Cardiac muscle cell (in vitro differentiated cells and primary cell): Measurements from ENCODE around the gene HERC3. TPM values are rescaled to one million over a fixed set of nuclear protein-coding genes. Genes with fewer than 3 reads are reported as not detected.

Source experiments
- DNase-seq, 2 donors: peaks; one replicate each; pipeline versions ENCODE4 v3.0.0 to v3.0.0-alpha.2; 2010 to 2017; ENCODE audit warnings: low read depth in 1 of 2, low spot score in 1 of 2
- H3K27ac ChIP-seq: fragments of 200-600 bp; sonication (generic); 2 replicates; pipeline ENCODE4 v1.5.1; 2016
- H3K27me3 ChIP-seq: fragments of 200-600 bp; sonication (generic); 2 replicates; pipeline ENCODE4 v1.6.0; 2016; ENCODE audit warnings: control low read depth
- H3K36me3 ChIP-seq: fragments of 200-600 bp; sonication (generic); 2 replicates; pipeline ENCODE4 v1.5.1; 2016; ENCODE audit warnings: control low read depth
- H3K4me1 ChIP-seq: fragments of 200-600 bp; sonication (generic); 2 replicates; pipeline ENCODE4 v1.8.1; 2017; ENCODE audit warnings: low read depth, mild to moderate bottlenecking, mixed run types
- H3K4me3 ChIP-seq: fragments of 200-600 bp; sonication (generic); 2 replicates; pipeline ENCODE4 v1.5.1; 2016; ENCODE audit warnings: mild to moderate bottlenecking
- H3K9me3 ChIP-seq: fragments of 200-600 bp; sonication (generic); 2 replicates; pipeline ENCODE4 v1.5.1; 2017; ENCODE audit warnings: low read depth, mild to moderate bottlenecking, control low read depth
- polyA plus RNA-seq: library from polyadenylated mRNA; unstranded; fragments of >200 nt; fragmentation: Nextera tagmentation; extraction: Ambion mirVana; gene quantifications from 2 replicates; pipeline ENCODE4 v1.2.1, GENCODE V29; 2016
- total RNA-seq: library from RNA; depleted of rRNA; stranded (reverse); fragments of >200 nt; gene quantifications from 2 replicates; pipeline ENCODE4 v1.2.3, GENCODE V29; 2016
- TF ChIP-seq, protein P1 (sequence below): IDR thresholded peaks from 2 replicates; pipeline ENCODE4 v1.5.1; 2012; ENCODE audit warnings: low read depth, mild to moderate bottlenecking, low read length

HERC3 gene
- total and polyA plus RNA-seq, 2 experiments from 2014 or later: 29.4 to 35.3 TPM

DNA sequence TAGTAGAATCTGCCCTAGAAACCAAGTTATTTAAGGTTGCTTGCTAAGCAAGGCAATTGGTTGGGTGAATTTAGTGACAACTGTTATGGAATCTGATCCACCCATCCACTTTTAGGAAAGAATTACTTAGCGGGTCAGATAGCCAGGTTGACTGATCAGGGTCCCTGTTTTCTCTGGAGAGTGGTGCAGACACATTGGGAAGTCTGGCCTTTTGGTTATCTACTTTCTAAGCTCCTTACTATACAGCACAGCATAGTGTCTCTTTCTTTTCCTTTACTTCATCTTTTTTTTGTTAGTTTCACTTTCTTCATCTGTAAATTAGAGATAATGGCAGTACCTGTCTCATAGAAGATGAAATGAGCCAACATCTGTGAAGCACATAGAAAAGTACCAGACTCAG lies 7.4 kb downstream of the HERC3 start:
- Histone ChIP-seq H3K4me3 (no peak overlapping the region), H3K27ac (peak overlapping the region; percentile 90), H3K4me1 (peaks cover 51% of the 10 kb centered on the region), H3K36me3 (no peaks in the 10 kb centered on the region), H3K27me3 (no peaks in the 10 kb centered on the region), H3K9me3 (no peaks in the 10 kb centered on the region)
- TF ChIP-seq, protein P1, sequence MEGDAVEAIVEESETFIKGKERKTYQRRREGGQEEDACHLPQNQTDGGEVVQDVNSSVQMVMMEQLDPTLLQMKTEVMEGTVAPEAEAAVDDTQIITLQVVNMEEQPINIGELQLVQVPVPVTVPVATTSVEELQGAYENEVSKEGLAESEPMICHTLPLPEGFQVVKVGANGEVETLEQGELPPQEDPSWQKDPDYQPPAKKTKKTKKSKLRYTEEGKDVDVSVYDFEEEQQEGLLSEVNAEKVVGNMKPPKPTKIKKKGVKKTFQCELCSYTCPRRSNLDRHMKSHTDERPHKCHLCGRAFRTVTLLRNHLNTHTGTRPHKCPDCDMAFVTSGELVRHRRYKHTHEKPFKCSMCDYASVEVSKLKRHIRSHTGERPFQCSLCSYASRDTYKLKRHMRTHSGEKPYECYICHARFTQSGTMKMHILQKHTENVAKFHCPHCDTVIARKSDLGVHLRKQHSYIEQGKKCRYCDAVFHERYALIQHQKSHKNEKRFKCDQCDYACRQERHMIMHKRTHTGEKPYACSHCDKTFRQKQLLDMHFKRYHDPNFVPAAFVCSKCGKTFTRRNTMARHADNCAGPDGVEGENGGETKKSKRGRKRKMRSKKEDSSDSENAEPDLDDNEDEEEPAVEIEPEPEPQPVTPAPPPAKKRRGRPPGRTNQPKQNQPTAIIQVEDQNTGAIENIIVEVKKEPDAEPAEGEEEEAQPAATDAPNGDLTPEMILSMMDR: no peak
- no peak for DNase-seq

DNA sequence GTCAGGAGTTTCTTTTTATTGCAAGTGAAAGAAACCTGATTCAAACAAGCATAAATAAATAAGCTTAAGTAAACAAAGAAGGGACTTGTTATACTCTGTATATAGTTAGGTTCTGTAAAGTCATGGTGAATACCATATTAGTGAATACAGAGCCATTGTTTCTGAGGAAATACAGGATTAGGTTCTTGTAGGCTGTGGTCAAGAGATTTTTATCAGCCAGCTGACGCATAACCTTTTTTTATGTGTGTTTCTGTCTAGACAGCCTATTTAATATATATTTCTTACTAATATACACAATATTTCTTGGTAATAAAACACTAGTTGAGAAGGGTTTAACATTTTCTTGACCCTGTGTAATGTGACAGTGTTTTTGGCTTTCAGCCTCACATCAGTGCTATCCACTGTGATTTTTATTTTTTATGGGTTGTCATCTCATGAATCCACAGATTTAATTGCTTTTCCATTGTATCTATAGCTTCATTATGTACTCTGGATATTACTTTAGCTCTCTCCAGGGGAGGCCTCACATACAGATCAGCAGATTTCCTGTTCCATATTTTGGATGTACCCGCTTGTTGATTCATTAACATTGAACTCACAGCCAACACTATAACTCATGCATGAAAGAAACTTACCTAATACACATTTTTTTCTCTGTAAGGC lies 8.0 kb downstream of the HERC3 start:
- H3K9me3 ChIP-seq: no peaks in the 10 kb centered on the region
- H3K4me1 ChIP-seq: peaks cover 51% of the 10 kb centered on the region
- no peak overlapping the region for H3K4me3 ChIP-seq
- H3K27me3 ChIP-seq: no peaks in the 10 kb centered on the region
- TF ChIP-seq, protein P1: no peak
- H3K27ac ChIP-seq: peak overlapping the region; percentile 90
- DNase-seq: peak in 1 of 2 donors; percentile 69
- H3K36me3 ChIP-seq: no peaks in the 10 kb centered on the region

DNA sequence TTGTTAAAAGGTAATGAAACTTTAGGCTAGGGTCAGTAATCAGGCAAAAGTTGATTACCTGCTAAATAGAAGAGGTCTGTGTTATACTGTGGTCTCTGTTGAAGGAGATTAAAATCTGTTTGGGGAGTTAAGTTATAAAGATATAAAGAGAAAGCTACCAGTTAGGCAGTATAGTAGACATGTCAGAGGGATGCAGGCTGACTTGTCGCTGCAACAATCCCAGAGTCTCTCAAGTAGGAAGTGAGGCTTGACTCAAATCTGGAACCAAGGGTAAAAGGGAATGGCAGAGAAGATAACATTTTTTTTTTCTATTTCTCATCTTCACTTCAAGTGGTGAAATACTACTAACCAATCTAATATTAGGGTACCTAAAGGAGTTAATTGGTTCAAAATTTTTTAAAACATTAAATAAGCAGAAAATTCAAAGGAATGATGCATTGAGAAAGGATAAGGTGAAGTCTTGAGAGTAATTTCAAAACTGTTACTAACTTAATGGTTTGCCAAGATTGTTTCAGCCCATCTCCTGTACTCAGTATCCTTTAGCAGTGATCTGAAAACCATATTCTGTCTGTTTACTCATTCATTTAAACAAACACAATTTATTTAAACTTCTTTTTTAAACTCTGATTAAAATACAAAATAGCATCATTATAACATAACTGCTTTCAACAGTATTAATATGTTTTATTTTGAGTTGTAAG lies 12.8 kb downstream of the HERC3 start:
- TF ChIP-seq, protein P1: no peak
- no peak for DNase-seq
- Histone ChIP-seq H3K27me3 (no peaks in the 10 kb centered on the region), H3K27ac (no peak overlapping the region), H3K4me3 (no peak overlapping the region), H3K36me3 (peaks cover 15% of the 10 kb centered on the region), H3K9me3 (no peaks in the 10 kb centered on the region), H3K4me1 (peaks cover 12% of the 10 kb centered on the region)

DNA sequence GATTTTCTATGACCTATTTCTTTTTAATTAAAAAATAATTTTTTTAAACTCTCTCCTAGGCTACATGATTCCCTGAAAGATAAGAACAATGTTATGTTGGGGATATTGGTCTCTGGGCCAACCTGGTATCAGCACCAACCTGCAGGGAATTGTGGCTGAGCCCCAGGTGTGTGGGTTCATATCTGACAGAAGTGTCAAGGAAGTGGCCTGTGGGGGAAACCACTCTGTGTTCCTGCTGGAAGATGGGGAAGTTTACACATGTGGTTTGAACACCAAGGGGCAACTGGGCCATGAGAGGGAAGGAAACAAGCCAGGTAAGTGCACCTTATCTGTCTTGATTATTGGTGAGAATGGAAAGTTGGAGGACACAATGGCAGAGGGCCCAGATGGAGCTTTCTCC lies 13.5 kb downstream of the HERC3 start:
- Histone ChIP-seq H3K9me3 (no peaks in the 10 kb centered on the region), H3K4me1 (peaks cover 6% of the 10 kb centered on the region), H3K27me3 (no peaks in the 10 kb centered on the region), H3K27ac (no peak overlapping the region), H3K4me3 (no peak overlapping the region), H3K36me3 (peaks cover 15% of the 10 kb centered on the region)
- TF ChIP-seq, protein P1: no peak
- DNase-seq: no peak

DNA sequence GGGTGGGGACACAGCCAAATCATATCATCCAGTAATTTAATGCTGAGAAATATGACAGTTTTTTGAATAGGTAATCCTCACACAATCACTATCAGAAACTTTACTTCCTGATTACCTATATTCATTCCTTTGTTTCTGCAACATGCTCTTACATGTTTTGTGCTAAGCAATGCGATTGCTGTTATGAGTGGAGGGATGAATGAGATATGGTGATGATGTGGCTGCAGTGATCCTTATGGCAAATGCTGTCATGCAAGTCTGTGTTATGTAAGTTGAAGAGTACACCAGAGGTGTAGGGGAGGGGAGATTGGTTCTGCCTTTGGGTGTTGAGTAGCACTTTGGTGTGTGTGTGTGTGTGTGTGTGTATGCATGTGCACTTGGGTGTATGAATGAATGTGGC lies 14.6 kb downstream of the HERC3 start:
- DNase-seq: no peak

More for the DNA sequence above, 14.6 kb downstream of the HERC3 start:
- Histone ChIP-seq H3K36me3 (peaks cover 15% of the 10 kb centered on the region), H3K4me3 (no peak overlapping the region), H3K27ac (no peak overlapping the region), H3K9me3 (no peaks in the 10 kb centered on the region), H3K27me3 (no peaks in the 10 kb centered on the region), H3K4me1 (no peaks in the 10 kb centered on the region)
- TF ChIP-seq, protein P1: no peak
